ENCODE data around the gene CD47. TPM values are rescaled to one million over a fixed set of nuclear protein-coding genes. Genes with fewer than 3 reads are reported as not detected.

The CD47 gene
- polyA plus RNA-seq, 3 donors: 52.3 to 203 (median 173) TPM

GRCh38 chr3:108106449-108106848, 15.6 kb upstream of the CD47 start:
- TF ChIP-seq CTCF (IDR thresholded peaks at IDR 0.05): no peak
- Histone ChIP-seq H4K20me1 (ENCODE audit: insufficient read depth, low read length) (no peaks in the 10 kb centered on the region), H3K36me3 (replicated peaks in 1 of 2; ENCODE audit: control insufficient read depth in 1 of 2, insufficient read depth in 2 of 2, low read length in 2 of 2) (no peaks in the 10 kb centered on the region), H3K4me2 (replicated peaks; ENCODE audit: extremely low read depth, low read length, poor library complexity, severe bottlenecking) (no peak overlapping the region), H3K27me3 (ENCODE audit: control insufficient read depth in 2 of 2, insufficient read depth in 2 of 2, low read length in 2 of 2) (no peaks in the 10 kb centered on the region), H3K4me3 (replicated peaks in 1 of 3; ENCODE audit: low read depth in 2 of 3, low read length in 3 of 3) (no peak overlapping the region), H3K4me1 (ENCODE audit: control insufficient read depth in 1 of 2, insufficient read depth in 2 of 2, low read length in 2 of 2) (peaks cover 12 to 17% of the 10 kb centered on the region in 2 donors), H3K9me3 (replicated peaks in 1 of 2; ENCODE audit: control insufficient read depth in 1 of 2, insufficient read depth in 1 of 2, low read length in 2 of 2) (no peaks in the 10 kb centered on the region), H3K79me2 (ENCODE audit: insufficient read depth, low read length) (no peaks in the 10 kb centered on the region), H3K27ac (ENCODE audit: low read depth in 1 of 2, low read length in 2 of 2) (no peak overlapping the region), H2AFZ (ENCODE audit: insufficient read depth, low read depth, low read length, poor library complexity, severe bottlenecking) (no peak overlapping the region), H3K9ac (ENCODE audit: insufficient read depth, low read length, poor library complexity, severe bottlenecking) (no peak overlapping the region)
- Mint-ChIP-seq H3K4me1 (peaks cover 16% of the 10 kb centered on the region), H3K36me3 (no peaks in the 10 kb centered on the region), H3K27me3 (ENCODE audit: low read depth in 3 of 3) (peaks cover 1 to 5% (median 3%) of the 10 kb centered on the region in 3 donors), H3K4me3 (no peak overlapping the region), H3K9me3 (peaks cover 0 to 3% (median 0%) of the 10 kb centered on the region in 7 donors), H3K27ac (no peak overlapping the region)
- intact Hi-C loops (cut with micrococcal nuclease): no loop called here
- DNase-seq: no peak

GRCh38 chr3:108106031-108106430, 15.2 kb upstream of the CD47 start:
- no peak overlapping the region for H2AFZ ChIP-seq (ENCODE audit: insufficient read depth, low read depth, low read length, poor library complexity, severe bottlenecking)
- no peak overlapping the region for H3K4me2 ChIP-seq (replicated peaks; ENCODE audit: extremely low read depth, low read length, poor library complexity, severe bottlenecking)
- no peak overlapping the region for H3K9ac ChIP-seq (ENCODE audit: insufficient read depth, low read length, poor library complexity, severe bottlenecking)
- peaks cover 0 to 3% (median 0%) of the 10 kb centered on the region in 7 donors for H3K9me3 Mint-ChIP-seq
- peaks cover 14 to 19% of the 10 kb centered on the region in 2 donors for H3K4me1 ChIP-seq (ENCODE audit: control insufficient read depth in 1 of 2, insufficient read depth in 2 of 2, low read length in 2 of 2)
- H3K9me3 ChIP-seq (replicated peaks in 1 of 2; ENCODE audit: control insufficient read depth in 1 of 2, insufficient read depth in 1 of 2, low read length in 2 of 2): no peaks in the 10 kb centered on the region
- no peak for TF ChIP-seq CTCF (IDR thresholded peaks at IDR 0.05)
- H3K27ac ChIP-seq (ENCODE audit: low read depth in 1 of 2, low read length in 2 of 2): no peak overlapping the region
- H3K27me3 ChIP-seq (ENCODE audit: control insufficient read depth in 2 of 2, insufficient read depth in 2 of 2, low read length in 2 of 2): no peaks in the 10 kb centered on the region
- no peaks in the 10 kb centered on the region for H3K36me3 Mint-ChIP-seq
- intact Hi-C loops (cut with micrococcal nuclease): no loop called here
- DNase-seq: no peak
- no peaks in the 10 kb centered on the region for H4K20me1 ChIP-seq (ENCODE audit: insufficient read depth, low read length)
- H3K4me1 Mint-ChIP-seq: peaks cover 17% of the 10 kb centered on the region
- no peak overlapping the region for H3K27ac Mint-ChIP-seq
- H3K4me3 ChIP-seq (replicated peaks in 1 of 3; ENCODE audit: low read depth in 2 of 3, low read length in 3 of 3): no peak overlapping the region
- no peak overlapping the region for H3K4me3 Mint-ChIP-seq
- no peaks in the 10 kb centered on the region for H3K79me2 ChIP-seq (ENCODE audit: insufficient read depth, low read length)
- H3K27me3 Mint-ChIP-seq (ENCODE audit: low read depth in 3 of 3): peaks cover 1 to 5% (median 3%) of the 10 kb centered on the region in 3 donors
- no CpG with 5 or more reads among the region's 3 CpGs for WGBS (ENCODE audit: insufficient coverage)
- H3K36me3 ChIP-seq (replicated peaks in 1 of 2; ENCODE audit: control insufficient read depth in 1 of 2, insufficient read depth in 2 of 2, low read length in 2 of 2): no peaks in the 10 kb centered on the region
